GM12875 (cell line): ENCODE measurements around the gene PODXL.

Experiments
- H3K4me3 ChIP-seq: one replicate; pipeline ENCODE4 v1.5.1; 2011; ENCODE audit warnings: low read depth, low read length, control low read depth
- CTCF ChIP-seq: IDR thresholded peaks from 2 replicates; pipeline ENCODE4 v1.5.1; 2011; ENCODE audit warnings: low read depth, mild to moderate bottlenecking, control low read depth, inconsistent platforms, low read length, moderate library complexity, borderline replicate concordance; ENCODE audit not compliant: insufficient read depth

Gene PODXL

GRCh38 chr7:131459256-131459655 lies 97.2 kb downstream of the PODXL start:
- no peak for TF ChIP-seq CTCF
- no peak overlapping the region for H3K4me3 ChIP-seq

- no peak overlapping the region for H3K4me3 ChIP-seq
- no peak for TF ChIP-seq CTCF
Measured at GRCh38 chr7:131456338-131456737, 100.1 kb downstream of the PODXL start.

- no peak overlapping the region for H3K4me3 ChIP-seq
Measured at GRCh38 chr7:131455546-131455945, 100.9 kb downstream of the PODXL start.

GRCh38 chr7:131455001-131455400 lies 101.4 kb downstream of the PODXL start:
- TF ChIP-seq CTCF: no peak
- no peak overlapping the region for H3K4me3 ChIP-seq

More at GRCh38 chr7:131455546-131455945, 100.9 kb downstream of the PODXL start:
- no peak for TF ChIP-seq CTCF

- TF ChIP-seq CTCF: no peak
- no peak overlapping the region for H3K4me3 ChIP-seq
Measured at GRCh38 chr7:131454498-131454897, 101.9 kb downstream of the PODXL start.
